ENCODE data around the gene GNAL. TPM values are rescaled to one million over a fixed set of nuclear protein-coding genes. Genes with fewer than 3 reads are reported as not detected.

Gene GNAL
- total RNA-seq, 3 donors from 2014 or later (not counting 1 experiment from before 2014, with no cell fraction given): 10.9 to 15.0 (median 12.6) TPM

DNA sequence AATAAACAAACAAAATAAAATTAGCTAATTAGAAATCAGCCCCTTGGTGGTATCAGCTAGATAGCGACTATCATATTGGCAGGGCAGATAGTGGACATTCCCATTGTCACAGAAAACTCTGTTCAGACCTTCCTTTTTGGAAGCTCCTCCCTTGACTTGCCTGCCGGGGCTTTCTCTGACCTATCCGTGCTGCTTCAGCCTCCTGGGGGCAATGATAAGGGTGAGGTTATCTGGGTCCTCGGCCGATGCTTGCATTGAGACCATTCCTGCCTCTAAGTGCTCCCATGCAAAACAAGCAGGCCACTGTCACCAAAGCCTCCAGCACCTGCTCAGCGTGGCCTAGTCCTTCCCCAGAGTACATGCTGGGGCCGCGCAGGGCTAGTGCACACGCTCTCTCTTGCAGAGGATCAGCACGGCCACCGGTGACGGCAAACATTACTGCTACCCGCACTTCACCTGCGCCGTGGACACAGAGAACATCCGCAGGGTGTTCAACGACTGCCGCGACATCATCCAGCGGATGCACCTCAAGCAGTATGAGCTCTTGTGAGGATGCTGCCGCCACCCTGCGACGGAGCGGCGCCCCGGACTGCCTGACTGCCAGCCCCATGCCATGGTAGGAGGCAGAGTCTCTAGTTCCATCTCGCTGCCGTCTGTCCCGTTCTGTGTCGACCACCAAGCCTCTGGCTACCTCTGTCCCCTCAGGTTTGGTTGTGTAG is 191.7 kb downstream of the GNAL start:
- H3K27me3 Mint-ChIP-seq (ENCODE audit: low read depth in 2 of 2): no peaks in the 10 kb centered on the region
- H3K36me3 Mint-ChIP-seq: no peaks in the 10 kb centered on the region
- intact Hi-C loops (cut with micrococcal nuclease): no loop called here
- WGBS (ENCODE audit: insufficient coverage): 96% methylated on average over 30 of the region's 30 CpGs
- H3K27ac ChIP-seq (ENCODE audit: low read length): no peak overlapping the region
- no peaks in the 10 kb centered on the region for H3K27me3 ChIP-seq (ENCODE audit: control insufficient read depth, insufficient read depth, low read length)
- H3K9me3 Mint-ChIP-seq: no peaks in the 10 kb centered on the region
- no peaks in the 10 kb centered on the region for H3K9me3 ChIP-seq (ENCODE audit: control insufficient read depth, insufficient read depth, low read length)
- no peak overlapping the region for H3K27ac Mint-ChIP-seq
- H3K4me1 Mint-ChIP-seq: peaks cover 0 to 8% of the 10 kb centered on the region in 2 donors
- peaks cover 8% of the 10 kb centered on the region for H3K4me1 ChIP-seq (ENCODE audit: control insufficient read depth, insufficient read depth, low read length)
- H3K4me3 Mint-ChIP-seq: no peak overlapping the region
- DNase-seq: no peak
- no peak for ATAC-seq
- H3K36me3 ChIP-seq (ENCODE audit: control insufficient read depth, insufficient read depth, low read length): peaks cover 22% of the 10 kb centered on the region
- TF ChIP-seq, protein P1, sequence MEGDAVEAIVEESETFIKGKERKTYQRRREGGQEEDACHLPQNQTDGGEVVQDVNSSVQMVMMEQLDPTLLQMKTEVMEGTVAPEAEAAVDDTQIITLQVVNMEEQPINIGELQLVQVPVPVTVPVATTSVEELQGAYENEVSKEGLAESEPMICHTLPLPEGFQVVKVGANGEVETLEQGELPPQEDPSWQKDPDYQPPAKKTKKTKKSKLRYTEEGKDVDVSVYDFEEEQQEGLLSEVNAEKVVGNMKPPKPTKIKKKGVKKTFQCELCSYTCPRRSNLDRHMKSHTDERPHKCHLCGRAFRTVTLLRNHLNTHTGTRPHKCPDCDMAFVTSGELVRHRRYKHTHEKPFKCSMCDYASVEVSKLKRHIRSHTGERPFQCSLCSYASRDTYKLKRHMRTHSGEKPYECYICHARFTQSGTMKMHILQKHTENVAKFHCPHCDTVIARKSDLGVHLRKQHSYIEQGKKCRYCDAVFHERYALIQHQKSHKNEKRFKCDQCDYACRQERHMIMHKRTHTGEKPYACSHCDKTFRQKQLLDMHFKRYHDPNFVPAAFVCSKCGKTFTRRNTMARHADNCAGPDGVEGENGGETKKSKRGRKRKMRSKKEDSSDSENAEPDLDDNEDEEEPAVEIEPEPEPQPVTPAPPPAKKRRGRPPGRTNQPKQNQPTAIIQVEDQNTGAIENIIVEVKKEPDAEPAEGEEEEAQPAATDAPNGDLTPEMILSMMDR (IDR thresholded peaks at IDR 0.05): no peak
- H3K4me3 ChIP-seq (ENCODE audit: low read length): no peak overlapping the region

GRCh38 chr18:11882636-11883035 is 193.6 kb downstream of the GNAL start:
- Mint-ChIP-seq H3K4me3 (no peak overlapping the region), H3K9me3 (no peaks in the 10 kb centered on the region), H3K36me3 (no peaks in the 10 kb centered on the region), H3K4me1 (peaks cover 0 to 12% of the 10 kb centered on the region in 2 donors), H3K27ac (peak overlapping the region; percentile 36 to 47), H3K27me3 (ENCODE audit: low read depth in 2 of 2) (no peaks in the 10 kb centered on the region)
- intact Hi-C loops (cut with micrococcal nuclease): no loop called here
- Histone ChIP-seq H3K4me3 (ENCODE audit: low read length) (no peak overlapping the region), H3K9me3 (ENCODE audit: control insufficient read depth, insufficient read depth, low read length) (no peaks in the 10 kb centered on the region), H3K36me3 (ENCODE audit: control insufficient read depth, insufficient read depth, low read length) (peaks cover 37% of the 10 kb centered on the region), H3K27ac (ENCODE audit: low read length) (no peak overlapping the region), H3K27me3 (ENCODE audit: control insufficient read depth, insufficient read depth, low read length) (no peaks in the 10 kb centered on the region), H3K4me1 (ENCODE audit: control insufficient read depth, insufficient read depth, low read length) (peaks cover 8% of the 10 kb centered on the region)
- TF ChIP-seq, protein P1 (IDR thresholded peaks at IDR 0.05): no peak
- no peak for ATAC-seq
- DNase-seq: no peak
- WGBS (ENCODE audit: insufficient coverage): 82% methylated on average over 2 of the region's 4 CpGs

DNA sequence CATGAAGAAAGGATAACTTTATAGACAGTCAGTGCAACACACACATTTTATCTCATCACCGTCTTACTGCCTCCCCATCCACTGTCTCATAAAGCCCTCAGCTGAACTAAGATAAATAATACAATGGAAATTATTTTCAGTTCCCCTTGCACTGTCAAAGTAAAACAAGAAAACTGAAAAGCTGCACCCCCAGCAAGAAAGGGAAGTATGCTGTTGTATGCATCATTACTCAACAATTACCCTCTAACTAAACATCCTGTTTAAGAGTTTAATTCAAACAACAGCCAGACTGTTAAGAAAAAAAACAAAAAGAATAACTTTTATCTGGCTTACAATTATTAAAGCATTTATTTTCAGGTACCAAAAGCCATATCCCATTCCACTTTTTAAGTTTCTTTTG is 194.1 kb downstream of the GNAL start:
- no peak overlapping the region for H3K27ac ChIP-seq (ENCODE audit: low read length)
- Mint-ChIP-seq H3K9me3 (no peaks in the 10 kb centered on the region), H3K27me3 (ENCODE audit: low read depth in 2 of 2) (no peaks in the 10 kb centered on the region), H3K4me3 (no peak overlapping the region), H3K36me3 (no peaks in the 10 kb centered on the region), H3K27ac (peak overlapping the region; percentile 36 to 47), H3K4me1 (peaks cover 0 to 12% of the 10 kb centered on the region in 2 donors)
- H3K36me3 ChIP-seq (ENCODE audit: control insufficient read depth, insufficient read depth, low read length): peaks cover 42% of the 10 kb centered on the region
- H3K4me3 ChIP-seq (ENCODE audit: low read length): no peak overlapping the region
- H3K9me3 ChIP-seq (ENCODE audit: control insufficient read depth, insufficient read depth, low read length): no peaks in the 10 kb centered on the region
- DNase-seq: no peak
- no peak for ATAC-seq
- intact Hi-C loops (cut with micrococcal nuclease): no loop called here
- TF ChIP-seq, protein P1 (IDR thresholded peaks at IDR 0.05): no peak
- H3K4me1 ChIP-seq (ENCODE audit: control insufficient read depth, insufficient read depth, low read length): peaks cover 8% of the 10 kb centered on the region
- no peaks in the 10 kb centered on the region for H3K27me3 ChIP-seq (ENCODE audit: control insufficient read depth, insufficient read depth, low read length)
- 57% methylated on average over 1 of the region's 1 CpG for WGBS (ENCODE audit: insufficient coverage)

Measured in natural killer cell (primary cell).